ENCODE data around the gene AOX1. TPM values are rescaled to one million over a fixed set of nuclear protein-coding genes. Genes with fewer than 3 reads are reported as not detected.
"Not testable (repeated sequence)": the region's sequence is repeated elsewhere in the genome, so short reads cannot be mapped to it uniquely, and the experiment has no call there.

Gene AOX1
- polyA plus RNA-seq, 1 experiment, result 10.2 TPM

GRCh38 chr2:200608341-200609027 lies 22.7 kb downstream of the AOX1 start:
- Histone ChIP-seq H3K4me3 (ENCODE audit: low read depth, low read length) (no peak overlapping the region), H3K36me3 (ENCODE audit: control insufficient read depth, insufficient read depth, low read length) (no peaks in the 10 kb centered on the region), H3K27me3 (ENCODE audit: control insufficient read depth, insufficient read depth, low read length) (no peaks in the 10 kb centered on the region)
- no peak for TF ChIP-seq CTCF (IDR thresholded peaks at IDR 0.05; ENCODE audit: insufficient read depth, low read depth, low read length)
- no peak for DNase-seq (ENCODE audit: low read depth)
- POLR2A ChIA-PET, result interaction anchor here (0.7 kb wide), 1 partner anchor 8 kb away, joined by 4 read pairs; no protein-coding TSS in a partner anchor
- CTCF ChIA-PET, result no interaction called here

- H3K4me3 ChIP-seq (ENCODE audit: low read depth, low read length), result no peak overlapping the region
- TF ChIP-seq CTCF (IDR thresholded peaks at IDR 0.05; ENCODE audit: insufficient read depth, low read depth, low read length), result no peak
- DNase-seq (ENCODE audit: low read depth), result peak; percentile 72
- H3K36me3 ChIP-seq (ENCODE audit: control insufficient read depth, insufficient read depth, low read length), result no peaks in the 10 kb centered on the region
- CTCF ChIA-PET, result no interaction called here
- H3K27me3 ChIP-seq (ENCODE audit: control insufficient read depth, insufficient read depth, low read length), result no peaks in the 10 kb centered on the region
- POLR2A ChIA-PET, result interaction anchor here (0.6 to 0.7 kb wide), 2 partner anchors 8 to 43 kb away, joined by 3 to 4 read pairs; no protein-coding TSS in a partner anchor
These were observed 23.3 kb downstream of the AOX1 start for GRCh38 chr2:200609028-200609614.

GRCh38 chr2:200610217-200610616 lies 24.4 kb downstream of the AOX1 start:
- H3K4me3 ChIP-seq (ENCODE audit: low read depth, low read length); CTCF ChIA-PET; H3K27me3 ChIP-seq (ENCODE audit: control insufficient read depth, insufficient read depth, low read length); H3K36me3 ChIP-seq (ENCODE audit: control insufficient read depth, insufficient read depth, low read length); DNase-seq (ENCODE audit: low read depth); POLR2A ChIA-PET: not testable (repeated sequence)

- no peak for TF ChIP-seq CTCF (IDR thresholded peaks at IDR 0.05; ENCODE audit: insufficient read depth, low read depth, low read length)
These were observed 27.9 kb downstream of the AOX1 start for GRCh38 chr2:200613692-200614091.

GRCh38 chr2:200614249-200614648 lies 28.4 kb downstream of the AOX1 start:
- DNase-seq (ENCODE audit: low read depth), result no peak
- H3K36me3 ChIP-seq (ENCODE audit: control insufficient read depth, insufficient read depth, low read length), result no peaks in the 10 kb centered on the region
- no peak for TF ChIP-seq CTCF (IDR thresholded peaks at IDR 0.05; ENCODE audit: insufficient read depth, low read depth, low read length)
- ChIA-PET POLR2A (no interaction called here), CTCF (interaction anchor here (0.6 to 5.6 kb wide), 6 partner anchors 8 to 645 kb away, joined by 3 to 92 read pairs (median 3); no protein-coding TSS in a partner anchor)
- H3K4me3 ChIP-seq (ENCODE audit: low read depth, low read length), result no peak overlapping the region
- H3K27me3 ChIP-seq (ENCODE audit: control insufficient read depth, insufficient read depth, low read length), result no peaks in the 10 kb centered on the region

More at GRCh38 chr2:200613692-200614091, 27.9 kb downstream of the AOX1 start:
- Histone ChIP-seq H3K27me3 (ENCODE audit: control insufficient read depth, insufficient read depth, low read length) (no peaks in the 10 kb centered on the region), H3K4me3 (ENCODE audit: low read depth, low read length) (no peak overlapping the region), H3K36me3 (ENCODE audit: control insufficient read depth, insufficient read depth, low read length) (no peaks in the 10 kb centered on the region)
- POLR2A ChIA-PET, result no interaction called here
- no peak for DNase-seq (ENCODE audit: low read depth)
- CTCF ChIA-PET, result interaction anchor here (1.0 to 1.1 kb wide), 2 partner anchors 9 to 54 kb away, joined by 3 read pairs; no protein-coding TSS in a partner anchor
